Activated naive CD4-positive, alpha-beta T cell treated with anti-CD3 and anti-CD28 coated beads, Interleukin-2, amount 10 ng/mL, durations not matched to agents 7 days and 5 days (primary cell): ENCODE measurements around the gene HDAC3.
A peak's percentile ranks its signal among the peaks of the same experiment; 100 is the strongest.

ENCODE experiments used
- CTCF ChIA-PET: fragments of 350-600 bp; sonication (Branson Sonifier 250); formaldehyde crosslinking; loops from one replicate; lab custom pipeline; 2021; ENCODE audit warnings: antibody characterized with exemption; lab: Charles Lee
- DNase-seq: peaks from one replicate; pipeline ENCODE4 v3.0.0-alpha.2; 2020
- H3K27ac Mint-ChIP-seq: one replicate; pipeline ENCODE4 v1.8.0; 2021; ENCODE audit warnings: mild to moderate bottlenecking, moderate library complexity, mixed read lengths
- H3K27me3 Mint-ChIP-seq: one replicate; pipeline ENCODE4 v1.8.0; 2021; ENCODE audit warnings: mild to moderate bottlenecking, mixed read lengths
- H3K36me3 Mint-ChIP-seq: one replicate; pipeline ENCODE4 v1.8.0; 2021; ENCODE audit warnings: mixed read lengths
- H3K4me1 Mint-ChIP-seq: one replicate; pipeline ENCODE4 v1.8.0; 2021; ENCODE audit warnings: mixed read lengths
- H3K4me3 Mint-ChIP-seq: one replicate; pipeline ENCODE4 v1.8.0; 2021; ENCODE audit warnings: mild to moderate bottlenecking, moderate library complexity, mixed read lengths
- H3K9me3 Mint-ChIP-seq: one replicate; pipeline ENCODE4 v1.8.0; 2021; ENCODE audit warnings: mixed read lengths

HDAC3 gene

GRCh38 chr5:141636413-141637122 is at the start of gene HDAC3, which contains the start of gene RELL2:
Gene HDAC3 (minus strand): TSS chr5:141636849. CDS start chr5:141636790, 59 bp downstream.
Gene RELL2 (plus strand): TSS chr5:141636997. CDS start chr5:141638226, 1,229 bp downstream.
- Mint-ChIP-seq H3K36me3 (peaks cover 35% of the 10 kb centered on the region), H3K27ac (peak within 1 kb of the TSS; percentile 88), H3K9me3 (no peaks in the 10 kb centered on the region), H3K4me3 (peak within 1 kb of the TSS; percentile 94), H3K27me3 (no peaks in the 10 kb centered on the region), H3K4me1 (peaks cover 40% of the 10 kb centered on the region)
- DNase-seq: peak; percentile 95
- CTCF ChIA-PET: interaction anchor here (0.8 to 5.8 kb wide), 11 partner anchors 15 to 206 kb away, joined by 3 to 46 read pairs (median 5); partner anchors contain the start of genes DIAPH1 and PCDHGA12

GRCh38 chr5:141685591-141685990 is 48.9 kb upstream of the HDAC3 start:
- H3K27ac Mint-ChIP-seq: peak overlapping the region; percentile 49

GRCh38 chr5:141683596-141684141 is 47.0 kb upstream of the HDAC3 start:
- no peaks in the 10 kb centered on the region for H3K9me3 Mint-ChIP-seq
- peaks cover 43% of the 10 kb centered on the region for H3K27me3 Mint-ChIP-seq
- H3K4me3 Mint-ChIP-seq: peak overlapping the region; percentile 21
- peaks cover 2% of the 10 kb centered on the region for H3K36me3 Mint-ChIP-seq
- no peak for DNase-seq
- peaks cover 42% of the 10 kb centered on the region for H3K4me1 Mint-ChIP-seq
- no peak overlapping the region for H3K27ac Mint-ChIP-seq
- CTCF ChIA-PET: interaction anchor here (0.9 to 3.5 kb wide), 6 partner anchors 9 to 277 kb away, joined by 3 to 19 read pairs (median 7); no protein-coding TSS in a partner anchor

More at GRCh38 chr5:141685591-141685990, 48.9 kb upstream of the HDAC3 start:
- H3K27me3 Mint-ChIP-seq: peaks cover 52% of the 10 kb centered on the region
- no peak for DNase-seq
- H3K9me3 Mint-ChIP-seq: no peaks in the 10 kb centered on the region
- CTCF ChIA-PET: interaction anchor here (1.4 to 3.5 kb wide), 2 partner anchors 21 to 275 kb away, joined by 5 to 18 read pairs; no protein-coding TSS in a partner anchor
- H3K4me3 Mint-ChIP-seq: no peak overlapping the region
- peaks cover 36% of the 10 kb centered on the region for H3K4me1 Mint-ChIP-seq
- peaks cover 2% of the 10 kb centered on the region for H3K36me3 Mint-ChIP-seq

- Mint-ChIP-seq H3K9me3 (no peaks in the 10 kb centered on the region), H3K27me3 (peaks cover 40% of the 10 kb centered on the region), H3K4me3 (peak within 1 kb of the TSS; percentile 72), H3K4me1 (peaks cover 42% of the 10 kb centered on the region), H3K36me3 (peaks cover 2% of the 10 kb centered on the region), H3K27ac (peak within 1 kb of the TSS; percentile 58)
- CTCF ChIA-PET: interaction anchor here (2.8 kb wide), 1 partner anchor 11 kb away, joined by 19 read pairs; no protein-coding TSS in a partner anchor
- peak; percentile 63 for DNase-seq
These were observed 45.3 kb upstream of the HDAC3 start, which contains the start of gene ARAP3 for GRCh38 chr5:141681695-141682641. Gene ARAP3 (minus strand): TSS chr5:141682230. CDS start chr5:141680486, 1,744 bp downstream.

- CTCF ChIA-PET: no interaction called here
- peaks cover 34% of the 10 kb centered on the region for H3K27me3 Mint-ChIP-seq
- H3K36me3 Mint-ChIP-seq: peaks cover 2% of the 10 kb centered on the region
- peak overlapping the region; percentile 57 for H3K4me3 Mint-ChIP-seq
- no peaks in the 10 kb centered on the region for H3K9me3 Mint-ChIP-seq
- peak overlapping the region; percentile 22 for H3K27ac Mint-ChIP-seq
- H3K4me1 Mint-ChIP-seq: peaks cover 42% of the 10 kb centered on the region
- DNase-seq: no peak
These were observed 44.6 kb upstream of the HDAC3 start for GRCh38 chr5:141681295-141681694.

GRCh38 chr5:141680751-141681201 is 44.1 kb upstream of the HDAC3 start:
- Mint-ChIP-seq H3K4me3 (peak overlapping the region; percentile 57), H3K27me3 (peaks cover 31% of the 10 kb centered on the region), H3K27ac (peak overlapping the region; percentile 34), H3K9me3 (no peaks in the 10 kb centered on the region), H3K36me3 (peaks cover 2% of the 10 kb centered on the region), H3K4me1 (peaks cover 41% of the 10 kb centered on the region)
- CTCF ChIA-PET: no interaction called here
- no peak for DNase-seq

GRCh38 chr5:141680178-141680577 is 43.5 kb upstream of the HDAC3 start:
- DNase-seq: no peak
- Mint-ChIP-seq H3K9me3 (no peaks in the 10 kb centered on the region), H3K27me3 (peaks cover 30% of the 10 kb centered on the region), H3K4me1 (peaks cover 39% of the 10 kb centered on the region), H3K36me3 (peaks cover 2% of the 10 kb centered on the region), H3K4me3 (no peak overlapping the region), H3K27ac (no peak overlapping the region)
- CTCF ChIA-PET: no interaction called here

GRCh38 chr5:141677415-141677814 is 40.8 kb upstream of the HDAC3 start:
- CTCF ChIA-PET: interaction anchor here (1.0 to 1.7 kb wide), 2 partner anchors 13 to 14 kb away, joined by 3 to 9 read pairs; no protein-coding TSS in a partner anchor

GRCh38 chr5:141675672-141676071 is 39.0 kb upstream of the HDAC3 start:
- Mint-ChIP-seq H3K36me3 (no peaks in the 10 kb centered on the region), H3K27me3 (peaks cover 17% of the 10 kb centered on the region)
- CTCF ChIA-PET: interaction anchor here (0.8 to 1.7 kb wide), 2 partner anchors 11 to 285 kb away, joined by 3 to 9 read pairs; no protein-coding TSS in a partner anchor

More at GRCh38 chr5:141677415-141677814, 40.8 kb upstream of the HDAC3 start:
- Mint-ChIP-seq H3K36me3 (peaks cover 2% of the 10 kb centered on the region), H3K27ac (no peak overlapping the region), H3K9me3 (no peaks in the 10 kb centered on the region), H3K4me1 (peaks cover 20% of the 10 kb centered on the region), H3K4me3 (no peak overlapping the region), H3K27me3 (peaks cover 30% of the 10 kb centered on the region)
- DNase-seq: peak; percentile 34

GRCh38 chr5:141674747-141675146 is 38.1 kb upstream of the HDAC3 start:
- no peak overlapping the region for H3K4me3 Mint-ChIP-seq
- H3K27me3 Mint-ChIP-seq: peaks cover 16% of the 10 kb centered on the region
- DNase-seq: no peak
- H3K9me3 Mint-ChIP-seq: no peaks in the 10 kb centered on the region
- no peak overlapping the region for H3K27ac Mint-ChIP-seq
- peaks cover 5% of the 10 kb centered on the region for H3K4me1 Mint-ChIP-seq
- H3K36me3 Mint-ChIP-seq: no peaks in the 10 kb centered on the region
- CTCF ChIA-PET: no interaction called here

More at GRCh38 chr5:141675672-141676071, 39.0 kb upstream of the HDAC3 start:
- Mint-ChIP-seq H3K9me3 (no peaks in the 10 kb centered on the region), H3K4me1 (peaks cover 7% of the 10 kb centered on the region), H3K27ac (no peak overlapping the region), H3K4me3 (no peak overlapping the region)
- DNase-seq: no peak

GRCh38 chr5:141672841-141673813 is 36.5 kb upstream of the HDAC3 start:
- DNase-seq: no peak
- CTCF ChIA-PET: interaction anchor here (0.7 to 2.3 kb wide), 5 partner anchors 9 to 206 kb away, joined by 3 to 6 read pairs (median 3); no protein-coding TSS in a partner anchor
- Mint-ChIP-seq H3K4me1 (no peaks in the 10 kb centered on the region), H3K27me3 (peaks cover 6% of the 10 kb centered on the region), H3K36me3 (no peaks in the 10 kb centered on the region), H3K4me3 (no peak overlapping the region), H3K9me3 (no peaks in the 10 kb centered on the region), H3K27ac (no peak overlapping the region)

GRCh38 chr5:141672071-141672840 is 35.6 kb upstream of the HDAC3 start:
- Mint-ChIP-seq H3K4me3 (no peak overlapping the region), H3K27me3 (peaks cover 5% of the 10 kb centered on the region), H3K36me3 (no peaks in the 10 kb centered on the region), H3K9me3 (no peaks in the 10 kb centered on the region), H3K27ac (no peak overlapping the region), H3K4me1 (no peaks in the 10 kb centered on the region)
- CTCF ChIA-PET: interaction anchor here (1.3 to 4.0 kb wide), 4 partner anchors 8 to 207 kb away, joined by 3 to 26 read pairs (median 4); no protein-coding TSS in a partner anchor
- no peak for DNase-seq
